KMS-11 (cell line): ENCODE results near the gene LIMK2.
"Not testable (repeated sequence)": the region's sequence is repeated elsewhere in the genome, so short reads cannot be mapped to it uniquely, and the experiment has no call there.

Experiments used
- H2AFZ ChIP-seq: fragments of 200-600 bp; sonication (generic); 2 replicates; pipeline ENCODE4 v1.6.1; 2016; ENCODE audit warnings: antibody characterized with exemption, mixed run types, low read depth
- H3K27ac ChIP-seq: fragments of 200-600 bp; sonication (generic); 2 replicates; pipeline ENCODE4 v1.6.1; 2016; ENCODE audit warnings: mild to moderate bottlenecking, mixed run types
- H3K27me3 ChIP-seq: fragments of 200-600 bp; sonication (generic); 2 replicates; pipeline ENCODE4 v1.6.1; 2017; ENCODE audit warnings: mild to moderate bottlenecking, low read depth, mixed run types, moderate library complexity; ENCODE audit not compliant: insufficient read depth
- H3K36me3 ChIP-seq: fragments of 200-600 bp; sonication (generic); 2 replicates; pipeline ENCODE4 v1.6.1; 2017; ENCODE audit warnings: mild to moderate bottlenecking, mixed run types; ENCODE audit not compliant: insufficient read depth
- H3K4me1 ChIP-seq: fragments of 200-600 bp; sonication (generic); 2 replicates; pipeline ENCODE4 v1.6.1; 2016; ENCODE audit warnings: mild to moderate bottlenecking, low read depth, mixed run types; ENCODE audit not compliant: poor library complexity, severe bottlenecking
- H3K4me2 ChIP-seq: fragments of 200-600 bp; sonication (generic); 2 replicates; pipeline ENCODE4 v1.7.0; 2016; ENCODE audit warnings: mild to moderate bottlenecking, mixed run types
- H3K4me3 ChIP-seq: fragments of 200-600 bp; sonication (generic); IDR thresholded peaks from 2 replicates; pipeline ENCODE4 v1.6.1; 2017; ENCODE audit warnings: low read depth, low read length, mixed read lengths; ENCODE audit not compliant: insufficient read depth
- H3K79me2 ChIP-seq: fragments of 200-600 bp; sonication (generic); 2 replicates; pipeline ENCODE4 v1.6.1; 2016; ENCODE audit warnings: low read depth, mixed run types; ENCODE audit not compliant: insufficient read depth
- H3K9ac ChIP-seq: fragments of 200-600 bp; sonication (generic); 2 replicates; pipeline ENCODE4 v1.6.1; 2016; ENCODE audit warnings: mild to moderate bottlenecking, mixed run types
- H4K20me1 ChIP-seq: fragments of 200-600 bp; sonication (generic); 2 replicates; pipeline ENCODE4 v1.6.1; 2016; ENCODE audit warnings: mild to moderate bottlenecking, mixed run types; ENCODE audit not compliant: insufficient read depth
- TF ChIP-seq, protein P1 (sequence below): fragments of 200-600 bp; sonication (generic); conservative IDR thresholded peaks from 2 replicates; pipeline ENCODE4 v1.6.1; 2017; ENCODE audit warnings: low read depth, mild to moderate bottlenecking, antibody characterized with exemption, low read length, moderate library complexity, mixed read lengths

The LIMK2 gene

GRCh38 chr22:31193092-31193491 lies 19.0 kb upstream of the LIMK2 start:
- Histone ChIP-seq H3K36me3 (no peaks in the 10 kb centered on the region), H3K27ac (no peak overlapping the region), H3K4me1 (peaks cover 25% of the 10 kb centered on the region), H4K20me1 (no peaks in the 10 kb centered on the region), H3K4me3 (no peak overlapping the region), H3K4me2 (no peak overlapping the region), H3K79me2 (no peaks in the 10 kb centered on the region), H3K9ac (no peak overlapping the region), H3K27me3 (no peaks in the 10 kb centered on the region), H2AFZ (no peak overlapping the region)
- TF ChIP-seq, protein P1, sequence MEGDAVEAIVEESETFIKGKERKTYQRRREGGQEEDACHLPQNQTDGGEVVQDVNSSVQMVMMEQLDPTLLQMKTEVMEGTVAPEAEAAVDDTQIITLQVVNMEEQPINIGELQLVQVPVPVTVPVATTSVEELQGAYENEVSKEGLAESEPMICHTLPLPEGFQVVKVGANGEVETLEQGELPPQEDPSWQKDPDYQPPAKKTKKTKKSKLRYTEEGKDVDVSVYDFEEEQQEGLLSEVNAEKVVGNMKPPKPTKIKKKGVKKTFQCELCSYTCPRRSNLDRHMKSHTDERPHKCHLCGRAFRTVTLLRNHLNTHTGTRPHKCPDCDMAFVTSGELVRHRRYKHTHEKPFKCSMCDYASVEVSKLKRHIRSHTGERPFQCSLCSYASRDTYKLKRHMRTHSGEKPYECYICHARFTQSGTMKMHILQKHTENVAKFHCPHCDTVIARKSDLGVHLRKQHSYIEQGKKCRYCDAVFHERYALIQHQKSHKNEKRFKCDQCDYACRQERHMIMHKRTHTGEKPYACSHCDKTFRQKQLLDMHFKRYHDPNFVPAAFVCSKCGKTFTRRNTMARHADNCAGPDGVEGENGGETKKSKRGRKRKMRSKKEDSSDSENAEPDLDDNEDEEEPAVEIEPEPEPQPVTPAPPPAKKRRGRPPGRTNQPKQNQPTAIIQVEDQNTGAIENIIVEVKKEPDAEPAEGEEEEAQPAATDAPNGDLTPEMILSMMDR, result no peak

DNA sequence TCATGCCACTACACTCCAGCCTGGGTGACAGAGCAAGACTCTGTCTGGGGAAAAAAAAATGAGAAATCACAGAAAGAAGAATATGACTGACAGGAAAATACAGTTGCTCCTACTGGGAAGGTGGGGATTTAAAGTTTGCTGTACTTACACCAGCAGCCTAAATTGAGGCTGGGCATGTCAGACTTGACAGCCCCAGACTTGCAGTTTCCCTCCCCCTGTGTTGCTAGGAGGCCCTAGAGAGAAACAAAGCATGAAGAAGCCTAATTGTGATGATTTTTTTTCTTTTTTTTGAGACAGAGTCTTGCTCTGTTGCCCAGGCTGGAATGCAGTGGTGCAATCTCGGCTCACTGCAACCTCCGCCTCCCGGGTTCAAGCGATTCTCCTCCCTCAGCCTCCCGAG lies 17.4 kb upstream of the LIMK2 start:
- not testable (repeated sequence) for H3K79me2 ChIP-seq, H3K27me3 ChIP-seq, H3K36me3 ChIP-seq, H3K9ac ChIP-seq, H4K20me1 ChIP-seq, H3K4me3 ChIP-seq, H3K27ac ChIP-seq, H2AFZ ChIP-seq, H3K4me2 ChIP-seq
- H3K4me1 ChIP-seq, result peaks cover 25% of the 10 kb centered on the region

GRCh38 chr22:31199187-31199586 lies 12.9 kb upstream of the LIMK2 start:
- no peak overlapping the region for H3K4me2 ChIP-seq
- no peak overlapping the region for H3K27ac ChIP-seq
- no peaks in the 10 kb centered on the region for H3K79me2 ChIP-seq
- H3K4me1 ChIP-seq, result no peaks in the 10 kb centered on the region
- H3K9ac ChIP-seq, result no peak overlapping the region
- H4K20me1 ChIP-seq, result no peaks in the 10 kb centered on the region
- H2AFZ ChIP-seq, result no peak overlapping the region
- no peaks in the 10 kb centered on the region for H3K36me3 ChIP-seq
- TF ChIP-seq, protein P1, result no peak
- no peaks in the 10 kb centered on the region for H3K27me3 ChIP-seq
- H3K4me3 ChIP-seq, result no peak overlapping the region

GRCh38 chr22:31204352-31204984 lies 7.6 kb upstream of the LIMK2 start:
- not testable (repeated sequence) for H3K4me3 ChIP-seq, H3K4me2 ChIP-seq, H4K20me1 ChIP-seq, H3K79me2 ChIP-seq, H3K36me3 ChIP-seq, H3K27me3 ChIP-seq, H3K4me1 ChIP-seq, H3K9ac ChIP-seq, H3K27ac ChIP-seq, H2AFZ ChIP-seq

DNA sequence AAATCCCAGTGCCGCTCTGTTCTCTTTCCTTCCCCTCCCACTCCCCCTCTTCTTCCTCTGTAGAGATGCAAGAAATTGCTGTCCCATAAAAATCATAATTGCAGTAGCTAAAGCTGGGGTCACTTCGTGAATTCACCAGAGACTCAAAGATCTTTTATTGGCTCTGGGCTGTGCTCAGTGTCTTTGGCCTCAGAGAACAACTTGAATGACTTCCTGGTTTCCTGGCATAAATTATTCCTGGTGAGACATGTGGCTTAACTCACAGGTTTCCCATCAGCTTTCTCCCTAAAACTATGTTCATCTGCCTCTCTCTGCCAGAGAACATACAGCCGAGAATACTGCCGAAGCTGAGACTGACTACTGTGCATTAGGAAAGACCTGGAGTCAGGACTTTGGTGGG lies 7.0 kb upstream of the LIMK2 start:
- H3K4me2 ChIP-seq, result not testable (repeated sequence)

DNA sequence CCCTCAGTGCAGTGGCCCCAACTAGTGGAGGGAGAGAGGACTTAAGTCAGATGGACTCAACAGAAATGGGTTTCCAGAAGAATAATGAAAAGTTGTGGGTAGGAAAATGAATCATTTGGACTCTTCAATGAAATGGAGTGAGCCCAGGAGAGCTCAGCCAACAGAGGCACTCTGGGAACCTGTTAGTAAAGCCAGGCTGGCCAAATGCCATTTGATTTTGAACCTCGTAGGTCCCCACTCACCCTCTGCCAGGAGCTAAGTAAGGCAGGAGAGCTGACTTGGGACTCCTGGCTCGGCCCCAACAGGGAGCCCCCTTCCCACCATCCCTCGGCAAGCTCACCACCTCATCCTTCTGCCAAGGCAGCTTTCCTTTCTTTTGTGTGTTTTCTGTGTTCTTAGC lies 5.6 kb upstream of the LIMK2 start:
- not testable (repeated sequence) for H4K20me1 ChIP-seq, H3K79me2 ChIP-seq, H3K4me2 ChIP-seq, H3K27me3 ChIP-seq, H3K27ac ChIP-seq, H3K9ac ChIP-seq, H3K36me3 ChIP-seq, H2AFZ ChIP-seq, H3K4me3 ChIP-seq, H3K4me1 ChIP-seq

More for the DNA sequence above, 7.0 kb upstream of the LIMK2 start:
- H3K27me3 ChIP-seq, H3K4me3 ChIP-seq, H3K4me1 ChIP-seq, H4K20me1 ChIP-seq, H3K79me2 ChIP-seq, H3K27ac ChIP-seq, H2AFZ ChIP-seq, H3K36me3 ChIP-seq, H3K9ac ChIP-seq: not testable (repeated sequence)
